SK-N-SH treated with all-trans-retinoic acid at 6 μM for 48 hours (cell line): Measurements from ENCODE around the gene SMYD3.

ENCODE experiments used
- ATAC-seq: fragments of 200-7000 bp; cut with Tn5 transposase; 3 replicates; pipeline ENCODE4 v1.9.1; 2020; ENCODE audit warnings: mild to moderate bottlenecking, moderate library complexity
- ARNTL ChIP-seq: fragments of 450-650 bp; formaldehyde crosslinking; IDR thresholded peaks from 2 replicates; pipeline ENCODE4 v1.5.0; 2020; ENCODE audit warnings: low read depth, mild to moderate bottlenecking, moderate library complexity, borderline replicate concordance
- CSDC2 ChIP-seq: fragments of 250-450 bp; sonication (Bioruptor Pico); IDR thresholded peaks from 2 replicates; pipeline ENCODE4 v1.5.0; 2020; ENCODE audit warnings: mild to moderate bottlenecking, moderate library complexity
- ESRRG ChIP-seq: fragments of 250-450 bp; sonication (Bioruptor Pico); IDR thresholded peaks from 2 replicates; pipeline ENCODE4 v1.6.1; 2021; ENCODE audit warnings: mild to moderate bottlenecking
- GLIS3 ChIP-seq: fragments of 250-450 bp; sonication (Bioruptor Pico); IDR thresholded peaks from 2 replicates; pipeline ENCODE4 v1.5.0; 2020; ENCODE audit warnings: mild to moderate bottlenecking, moderate library complexity
- ISL1 ChIP-seq: fragments of 250-450 bp; sonication (Bioruptor Pico); IDR thresholded peaks from 2 replicates; pipeline ENCODE4 v2.1.2; 2022; ENCODE audit warnings: mild to moderate bottlenecking, moderate library complexity
- OSR1 ChIP-seq: fragments of 250-450 bp; sonication (Bioruptor Pico); IDR thresholded peaks from 2 replicates; pipeline ENCODE4 v1.8.0; 2022; ENCODE audit warnings: moderate library complexity, mild to moderate bottlenecking, inconsistent platforms
- PPARA ChIP-seq: fragments of 250-450 bp; sonication (Bioruptor Pico); IDR thresholded peaks from 2 replicates; pipeline ENCODE4 v1.5.0; 2020; ENCODE audit warnings: mild to moderate bottlenecking, borderline replicate concordance
- SNAI2 ChIP-seq: fragments of 250-450 bp; sonication (Bioruptor Pico); IDR thresholded peaks from 2 replicates; pipeline ENCODE4 v1.5.0; 2020; ENCODE audit warnings: mild to moderate bottlenecking, moderate library complexity
- TCF4 ChIP-seq: fragments of 250-450 bp; sonication (Bioruptor Pico); IDR thresholded peaks from 2 replicates; pipeline ENCODE4 v1.8.0; 2021; ENCODE audit warnings: mild to moderate bottlenecking, moderate library complexity, borderline replicate concordance
- TOX ChIP-seq: fragments of 250-450 bp; sonication (Bioruptor Pico); IDR thresholded peaks from 2 replicates; pipeline ENCODE4 v1.8.0; 2021; ENCODE audit warnings: mild to moderate bottlenecking, moderate library complexity, borderline replicate concordance
- ZC3H10 ChIP-seq: fragments of 250-450 bp; sonication (Bioruptor Pico); IDR thresholded peaks from 2 replicates; pipeline ENCODE4 v1.5.1; 2021; ENCODE audit warnings: mild to moderate bottlenecking, moderate library complexity
- ZFP3 ChIP-seq: fragments of 250-450 bp; sonication (Bioruptor Pico); IDR thresholded peaks from 2 replicates; pipeline ENCODE4 v1.5.0; 2020; ENCODE audit warnings: mild to moderate bottlenecking, moderate library complexity
- ZNF565 ChIP-seq: fragments of 450-650 bp; formaldehyde crosslinking; conservative IDR thresholded peaks from 2 replicates; pipeline ENCODE4 v1.5.0; 2020; ENCODE audit warnings: low read depth, mild to moderate bottlenecking, moderate library complexity
- ZNF70 ChIP-seq: fragments of 450-650 bp; formaldehyde crosslinking; IDR thresholded peaks from 2 replicates; pipeline ENCODE4 v1.5.0; 2020; ENCODE audit warnings: mild to moderate bottlenecking, moderate library complexity
- ZNF8 ChIP-seq: fragments of 450-650 bp; formaldehyde crosslinking; IDR thresholded peaks from 2 replicates; pipeline ENCODE4 v1.5.0; 2020; ENCODE audit warnings: mild to moderate bottlenecking, moderate library complexity
- TF ChIP-seq, protein P1 (sequence below): fragments of 250-450 bp; sonication (Bioruptor Pico); IDR thresholded peaks from 2 replicates; pipeline ENCODE4 v1.8.0; 2020; ENCODE audit warnings: mild to moderate bottlenecking, moderate library complexity, borderline replicate concordance
- TF ChIP-seq, protein P2 (sequence below): fragments of 250-450 bp; sonication (Bioruptor Pico); IDR thresholded peaks from 2 replicates; pipeline ENCODE4 v1.5.0; 2020; ENCODE audit warnings: mild to moderate bottlenecking, moderate library complexity
- TF ChIP-seq, protein P3 (sequence below): fragments of 250-450 bp; sonication (Bioruptor Pico); IDR thresholded peaks from 2 replicates; pipeline ENCODE4 v1.5.1; 2021; ENCODE audit warnings: mild to moderate bottlenecking, moderate library complexity
- TF ChIP-seq, protein P4 (sequence below): fragments of 250-450 bp; sonication (Bioruptor Pico); IDR thresholded peaks from 2 replicates; pipeline ENCODE4 v1.5.1; 2020; ENCODE audit warnings: low read depth, mild to moderate bottlenecking, moderate library complexity
- TF ChIP-seq, protein P5 (sequence below): fragments of 250-450 bp; sonication (Bioruptor Pico); IDR thresholded peaks from 2 replicates; pipeline ENCODE4 v1.8.0; 2021; ENCODE audit warnings: low read depth, mild to moderate bottlenecking, moderate library complexity, borderline replicate concordance

Gene SMYD3

DNA sequence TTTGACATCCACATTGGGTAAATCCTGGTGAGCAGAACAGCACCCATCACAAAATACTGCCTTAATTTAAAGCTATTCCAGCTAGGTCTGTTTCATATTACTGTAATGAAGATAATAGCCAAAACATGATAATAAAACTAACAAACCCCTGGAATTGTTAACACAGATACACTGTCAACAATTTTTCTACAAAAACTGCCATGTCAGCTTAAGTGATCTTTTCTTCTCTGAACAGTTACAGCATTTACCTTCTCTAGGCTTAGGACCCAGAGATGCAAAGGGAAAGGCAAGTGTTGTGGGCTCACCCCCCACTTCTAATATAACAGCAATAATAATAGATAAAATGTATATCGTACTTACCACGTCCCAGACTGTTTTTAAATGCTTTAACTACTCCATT, 92.1 kb downstream of the SMYD3 start:
- TF ChIP-seq GLIS3 (CRISPR knock-in tag) (no peak), ZFP3 (CRISPR knock-in tag) (no peak), CSDC2 (CRISPR knock-in tag) (no peak), SNAI2 (CRISPR knock-in tag) (no peak), TCF4 (peak; percentile 26; the same call in 1 of the 2 replicates)
- TF ChIP-seq, protein P1, sequence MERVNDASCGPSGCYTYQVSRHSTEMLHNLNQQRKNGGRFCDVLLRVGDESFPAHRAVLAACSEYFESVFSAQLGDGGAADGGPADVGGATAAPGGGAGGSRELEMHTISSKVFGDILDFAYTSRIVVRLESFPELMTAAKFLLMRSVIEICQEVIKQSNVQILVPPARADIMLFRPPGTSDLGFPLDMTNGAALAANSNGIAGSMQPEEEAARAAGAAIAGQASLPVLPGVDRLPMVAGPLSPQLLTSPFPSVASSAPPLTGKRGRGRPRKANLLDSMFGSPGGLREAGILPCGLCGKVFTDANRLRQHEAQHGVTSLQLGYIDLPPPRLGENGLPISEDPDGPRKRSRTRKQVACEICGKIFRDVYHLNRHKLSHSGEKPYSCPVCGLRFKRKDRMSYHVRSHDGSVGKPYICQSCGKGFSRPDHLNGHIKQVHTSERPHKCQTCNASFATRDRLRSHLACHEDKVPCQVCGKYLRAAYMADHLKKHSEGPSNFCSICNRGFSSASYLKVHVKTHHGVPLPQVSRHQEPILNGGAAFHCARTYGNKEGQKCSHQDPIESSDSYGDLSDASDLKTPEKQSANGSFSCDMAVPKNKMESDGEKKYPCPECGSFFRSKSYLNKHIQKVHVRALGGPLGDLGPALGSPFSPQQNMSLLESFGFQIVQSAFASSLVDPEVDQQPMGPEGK = no peak
- TF ChIP-seq, all 23 proteins: peak for 1
- ATAC-seq = no peak

DNA sequence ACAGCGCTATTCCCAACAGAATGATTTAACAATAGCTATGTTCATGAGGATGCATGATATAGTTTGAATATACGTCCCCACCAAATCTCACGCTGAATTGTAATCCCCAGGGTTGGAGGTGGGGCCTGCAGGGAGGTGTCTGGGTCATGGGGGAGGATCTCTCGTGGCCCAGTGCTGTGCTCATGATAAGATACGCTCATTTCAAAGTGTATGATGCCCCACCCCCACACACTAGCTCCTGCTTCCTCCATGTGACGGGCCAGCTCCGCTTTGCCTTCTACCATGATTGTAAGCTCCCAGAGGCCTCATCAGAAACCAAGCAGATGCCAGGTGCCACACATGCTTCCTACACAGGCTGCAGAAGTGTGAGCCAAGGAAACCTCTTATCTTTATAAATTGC, 93.6 kb downstream of the SMYD3 start:
- no peak for TF ChIP-seq ISL1 (CRISPR knock-in tag)
- no peak for TF ChIP-seq ZNF8
- TF ChIP-seq, protein P2, sequence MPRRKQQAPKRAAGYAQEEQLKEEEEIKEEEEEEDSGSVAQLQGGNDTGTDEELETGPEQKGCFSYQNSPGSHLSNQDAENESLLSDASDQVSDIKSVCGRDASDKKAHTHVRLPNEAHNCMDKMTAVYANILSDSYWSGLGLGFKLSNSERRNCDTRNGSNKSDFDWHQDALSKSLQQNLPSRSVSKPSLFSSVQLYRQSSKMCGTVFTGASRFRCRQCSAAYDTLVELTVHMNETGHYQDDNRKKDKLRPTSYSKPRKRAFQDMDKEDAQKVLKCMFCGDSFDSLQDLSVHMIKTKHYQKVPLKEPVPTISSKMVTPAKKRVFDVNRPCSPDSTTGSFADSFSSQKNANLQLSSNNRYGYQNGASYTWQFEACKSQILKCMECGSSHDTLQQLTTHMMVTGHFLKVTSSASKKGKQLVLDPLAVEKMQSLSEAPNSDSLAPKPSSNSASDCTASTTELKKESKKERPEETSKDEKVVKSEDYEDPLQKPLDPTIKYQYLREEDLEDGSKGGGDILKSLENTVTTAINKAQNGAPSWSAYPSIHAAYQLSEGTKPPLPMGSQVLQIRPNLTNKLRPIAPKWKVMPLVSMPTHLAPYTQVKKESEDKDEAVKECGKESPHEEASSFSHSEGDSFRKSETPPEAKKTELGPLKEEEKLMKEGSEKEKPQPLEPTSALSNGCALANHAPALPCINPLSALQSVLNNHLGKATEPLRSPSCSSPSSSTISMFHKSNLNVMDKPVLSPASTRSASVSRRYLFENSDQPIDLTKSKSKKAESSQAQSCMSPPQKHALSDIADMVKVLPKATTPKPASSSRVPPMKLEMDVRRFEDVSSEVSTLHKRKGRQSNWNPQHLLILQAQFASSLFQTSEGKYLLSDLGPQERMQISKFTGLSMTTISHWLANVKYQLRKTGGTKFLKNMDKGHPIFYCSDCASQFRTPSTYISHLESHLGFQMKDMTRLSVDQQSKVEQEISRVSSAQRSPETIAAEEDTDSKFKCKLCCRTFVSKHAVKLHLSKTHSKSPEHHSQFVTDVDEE (CRISPR knock-in tag) = no peak
- TF ChIP-seq, protein P3, sequence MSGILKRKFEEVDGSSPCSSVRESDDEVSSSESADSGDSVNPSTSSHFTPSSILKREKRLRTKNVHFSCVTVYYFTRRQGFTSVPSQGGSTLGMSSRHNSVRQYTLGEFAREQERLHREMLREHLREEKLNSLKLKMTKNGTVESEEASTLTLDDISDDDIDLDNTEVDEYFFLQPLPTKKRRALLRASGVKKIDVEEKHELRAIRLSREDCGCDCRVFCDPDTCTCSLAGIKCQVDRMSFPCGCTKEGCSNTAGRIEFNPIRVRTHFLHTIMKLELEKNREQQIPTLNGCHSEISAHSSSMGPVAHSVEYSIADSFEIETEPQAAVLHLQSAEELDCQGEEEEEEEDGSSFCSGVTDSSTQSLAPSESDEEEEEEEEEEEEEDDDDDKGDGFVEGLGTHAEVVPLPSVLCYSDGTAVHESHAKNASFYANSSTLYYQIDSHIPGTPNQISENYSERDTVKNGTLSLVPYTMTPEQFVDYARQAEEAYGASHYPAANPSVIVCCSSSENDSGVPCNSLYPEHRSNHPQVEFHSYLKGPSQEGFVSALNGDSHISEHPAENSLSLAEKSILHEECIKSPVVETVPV = no peak
- TF ChIP-seq, protein P4, sequence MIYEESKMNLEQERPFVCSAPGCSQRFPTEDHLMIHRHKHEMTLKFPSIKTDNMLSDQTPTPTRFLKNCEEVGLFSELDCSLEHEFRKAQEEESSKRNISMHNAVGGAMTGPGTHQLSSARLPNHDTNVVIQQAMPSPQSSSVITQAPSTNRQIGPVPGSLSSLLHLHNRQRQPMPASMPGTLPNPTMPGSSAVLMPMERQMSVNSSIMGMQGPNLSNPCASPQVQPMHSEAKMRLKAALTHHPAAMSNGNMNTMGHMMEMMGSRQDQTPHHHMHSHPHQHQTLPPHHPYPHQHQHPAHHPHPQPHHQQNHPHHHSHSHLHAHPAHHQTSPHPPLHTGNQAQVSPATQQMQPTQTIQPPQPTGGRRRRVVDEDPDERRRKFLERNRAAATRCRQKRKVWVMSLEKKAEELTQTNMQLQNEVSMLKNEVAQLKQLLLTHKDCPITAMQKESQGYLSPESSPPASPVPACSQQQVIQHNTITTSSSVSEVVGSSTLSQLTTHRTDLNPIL (CRISPR knock-in tag) = no peak
- TF ChIP-seq TCF4 = no peak
- no peak for TF ChIP-seq ARNTL (CRISPR knock-in tag)
- TF ChIP-seq PPARA = no peak
- no peak for TF ChIP-seq GLIS3 (CRISPR knock-in tag)
- TF ChIP-seq, all 23 proteins: peak for 0
- no peak for ATAC-seq

DNA sequence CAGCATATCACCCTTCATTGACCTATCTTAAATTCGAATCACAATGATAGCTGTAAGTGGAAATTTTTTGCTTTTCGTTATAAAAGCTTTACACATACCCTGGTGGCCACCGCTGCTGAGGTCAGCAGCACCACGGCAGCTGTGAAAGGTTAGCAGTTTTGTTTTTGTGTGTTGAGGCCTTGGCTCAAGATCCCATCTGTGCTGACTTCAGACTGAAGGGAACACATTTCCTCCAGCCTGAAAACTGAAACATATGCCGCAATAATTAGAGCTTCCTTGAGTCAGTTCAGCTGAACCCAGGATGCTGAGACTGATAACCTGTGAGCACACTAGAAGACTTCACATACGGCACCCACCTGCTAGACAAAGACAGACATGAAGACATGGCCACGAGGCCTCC, 103.0 kb downstream of the SMYD3 start:
- no peak for ATAC-seq
- TF ChIP-seq OSR1 (CRISPR knock-in tag) = no peak
- TF ChIP-seq, protein P5, sequence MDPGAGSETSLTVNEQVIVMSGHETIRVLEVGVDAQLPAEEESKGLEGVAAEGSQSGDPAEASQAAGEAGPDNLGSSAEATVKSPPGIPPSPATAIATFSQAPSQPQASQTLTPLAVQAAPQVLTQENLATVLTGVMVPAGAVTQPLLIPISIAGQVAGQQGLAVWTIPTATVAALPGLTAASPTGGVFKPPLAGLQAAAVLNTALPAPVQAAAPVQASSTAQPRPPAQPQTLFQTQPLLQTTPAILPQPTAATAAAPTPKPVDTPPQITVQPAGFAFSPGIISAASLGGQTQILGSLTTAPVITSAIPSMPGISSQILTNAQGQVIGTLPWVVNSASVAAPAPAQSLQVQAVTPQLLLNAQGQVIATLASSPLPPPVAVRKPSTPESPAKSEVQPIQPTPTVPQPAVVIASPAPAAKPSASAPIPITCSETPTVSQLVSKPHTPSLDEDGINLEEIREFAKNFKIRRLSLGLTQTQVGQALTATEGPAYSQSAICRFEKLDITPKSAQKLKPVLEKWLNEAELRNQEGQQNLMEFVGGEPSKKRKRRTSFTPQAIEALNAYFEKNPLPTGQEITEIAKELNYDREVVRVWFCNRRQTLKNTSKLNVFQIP = no peak
- no peak for TF ChIP-seq ZNF565 (CRISPR knock-in tag)
- no peak for TF ChIP-seq SNAI2 (CRISPR knock-in tag)
- no peak for TF ChIP-seq ZFP3 (CRISPR knock-in tag)
- TF ChIP-seq, all 23 proteins: peak for 0

DNA sequence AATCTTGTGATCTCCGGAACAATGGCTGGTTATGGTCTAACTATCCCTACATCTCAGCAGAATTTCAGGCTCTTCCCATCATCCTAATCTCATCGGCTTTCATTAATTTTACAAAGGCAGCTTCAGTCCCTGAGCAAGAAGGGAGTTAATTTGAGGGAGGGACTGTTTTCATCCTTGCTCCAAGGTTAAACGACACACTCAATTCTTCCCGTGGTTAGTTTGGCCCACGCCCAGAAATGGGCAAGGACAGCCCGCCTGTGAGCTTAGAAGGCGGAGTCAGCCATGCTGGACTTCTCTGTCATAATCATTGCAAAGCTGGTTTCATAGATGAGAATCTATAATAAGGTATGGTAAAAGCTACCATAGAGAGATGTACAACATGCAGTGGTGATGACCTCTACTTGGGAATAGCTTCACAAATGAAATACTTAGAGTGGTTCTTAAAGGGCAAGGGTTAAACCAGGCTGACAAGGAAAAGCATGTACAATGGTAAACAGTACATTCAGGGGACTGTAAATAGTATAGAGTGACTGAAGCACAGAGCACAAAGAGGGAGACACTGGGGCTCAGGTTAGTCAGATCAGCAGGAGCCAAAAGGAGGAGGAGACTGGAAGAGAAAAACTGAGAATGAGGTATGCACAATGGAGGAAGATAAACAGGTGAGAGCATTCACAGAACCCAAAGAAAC, 108.8 kb downstream of the SMYD3 start:
- ATAC-seq = no peak
- TF ChIP-seq TOX (CRISPR knock-in tag) = no peak
- TF ChIP-seq CSDC2 (CRISPR knock-in tag) = no peak
- no peak for TF ChIP-seq ZC3H10 (CRISPR knock-in tag)
- no peak for TF ChIP-seq ZNF70 (CRISPR knock-in tag)
- no peak for TF ChIP-seq ESRRG
- TF ChIP-seq, protein P2 (CRISPR knock-in tag) = no peak
- TF ChIP-seq, all 23 proteins: peak for 0
